Stomach (tissue), 4 donors: Measurements from ENCODE around the gene NCK2.

Source experiments
- CTCF ChIP-seq, 7 experiments: fragments of 450-650 bp in 4 of 7; fragments of 200-600 bp in 3 of 7; sonication (generic) in 3 of 7; IDR thresholded peaks; one replicate each; pipeline ENCODE4 v1.5.1; 2016 to 2019; ENCODE audit warnings: antibody characterized with exemption in 7 of 7, control low read depth in 2 of 7, mild to moderate bottlenecking in 1 of 7
- POLR2A ChIP-seq, 4 donors: fragments of 450-650 bp; IDR thresholded peaks; one replicate each; pipeline ENCODE4 v1.6.1; 2016; ENCODE audit warnings: antibody characterized with exemption in 4 of 4, control low read depth in 2 of 4, mild to moderate bottlenecking in 1 of 4, moderate library complexity in 1 of 4

DNA sequence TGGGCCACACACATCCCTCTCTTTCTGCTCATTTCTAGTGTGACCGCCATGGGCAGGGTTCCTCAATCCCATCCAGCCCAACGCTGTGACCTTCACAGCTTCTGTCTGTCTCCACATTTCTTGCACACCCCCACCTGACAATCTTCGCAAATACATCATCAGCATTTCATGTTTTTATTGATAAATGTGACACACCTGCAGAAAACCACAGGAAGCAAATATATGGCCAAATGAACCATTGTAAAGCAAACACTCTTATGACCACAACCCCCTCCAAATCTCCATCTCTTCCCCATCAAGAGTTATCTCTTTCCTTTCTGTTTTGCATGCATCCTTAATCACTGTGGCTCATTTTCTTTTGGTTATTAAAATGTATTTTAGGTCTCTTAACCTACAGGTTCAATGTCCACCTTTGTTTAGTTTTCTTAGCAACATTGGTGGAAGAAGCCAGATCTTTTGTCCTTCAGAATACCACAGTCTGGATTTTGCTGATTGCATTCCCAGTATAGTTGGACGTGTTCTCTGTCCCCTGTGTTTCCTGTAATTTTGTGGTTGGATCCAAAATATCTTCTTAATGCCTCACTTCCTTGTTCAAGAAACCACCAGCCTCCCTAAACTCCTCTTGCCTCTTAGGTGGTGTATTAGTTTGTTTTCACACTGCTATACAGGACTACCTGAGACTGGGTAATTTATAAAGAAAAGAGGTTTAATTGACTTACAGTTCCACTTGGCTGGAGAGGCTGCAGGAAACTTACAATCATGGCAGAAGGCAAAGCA is 9.8 kb upstream of the NCK2 start:
- no peak for TF ChIP-seq POLR2A (IDR thresholded peaks at IDR 0.05)
- no peak for TF ChIP-seq CTCF (IDR thresholded peaks at IDR 0.05)
